ENCODE results near the gene EPB41L3.

Gene EPB41L3

GRCh38 chr18:5530629-5531178, 13.1 kb downstream of the EPB41L3 start:
- Histone ChIP-seq H3K36me3 (ENCODE audit: control insufficient read depth, insufficient read depth, low read length, severe bottlenecking) (no peaks in the 10 kb centered on the region), H3K4me3 (ENCODE audit: low read length) (no peak overlapping the region), H3K4me1 (ENCODE audit: control insufficient read depth, insufficient read depth, low read length) (peaks cover 26% of the 10 kb centered on the region), H3K9me3 (ENCODE audit: control insufficient read depth, low read length) (no peaks in the 10 kb centered on the region), H3K9ac (ENCODE audit: low read length) (no peak overlapping the region), H3K27me3 (replicated peaks; ENCODE audit: control insufficient read depth, insufficient read depth, low read length) (no peaks in the 10 kb centered on the region)
- no peak for DNase-seq (ENCODE audit: low read depth)

- Histone ChIP-seq H3K27me3 (replicated peaks; ENCODE audit: control insufficient read depth, insufficient read depth, low read length) (no peaks in the 10 kb centered on the region), H3K9me3 (ENCODE audit: control insufficient read depth, low read length) (no peaks in the 10 kb centered on the region), H3K4me1 (ENCODE audit: control insufficient read depth, insufficient read depth, low read length) (peaks cover 29% of the 10 kb centered on the region), H3K4me3 (ENCODE audit: low read length) (no peak overlapping the region), H3K9ac (ENCODE audit: low read length) (no peak overlapping the region), H3K36me3 (ENCODE audit: control insufficient read depth, insufficient read depth, low read length, severe bottlenecking) (no peaks in the 10 kb centered on the region)
- no peak for DNase-seq (ENCODE audit: low read depth)
Observed at GRCh38 chr18:5529471-5529870, 14.3 kb downstream of the EPB41L3 start.

GRCh38 chr18:5527603-5528002, 16.2 kb downstream of the EPB41L3 start:
- peak overlapping the region; percentile 65 for H3K4me3 ChIP-seq (ENCODE audit: low read length)
- H3K9ac ChIP-seq (ENCODE audit: low read length), result peak overlapping the region; percentile 43
- H3K27me3 ChIP-seq (replicated peaks; ENCODE audit: control insufficient read depth, insufficient read depth, low read length), result no peaks in the 10 kb centered on the region
- H3K9me3 ChIP-seq (ENCODE audit: control insufficient read depth, low read length), result no peaks in the 10 kb centered on the region
- DNase-seq (ENCODE audit: low read depth), result peak; percentile 98
- no peaks in the 10 kb centered on the region for H3K36me3 ChIP-seq (ENCODE audit: control insufficient read depth, insufficient read depth, low read length, severe bottlenecking)
- peaks cover 31% of the 10 kb centered on the region for H3K4me1 ChIP-seq (ENCODE audit: control insufficient read depth, insufficient read depth, low read length)

- Histone ChIP-seq H3K9me3 (ENCODE audit: control insufficient read depth, low read length) (no peaks in the 10 kb centered on the region), H3K27me3 (replicated peaks; ENCODE audit: control insufficient read depth, insufficient read depth, low read length) (no peaks in the 10 kb centered on the region), H3K4me1 (ENCODE audit: control insufficient read depth, insufficient read depth, low read length) (peaks cover 34% of the 10 kb centered on the region), H3K36me3 (ENCODE audit: control insufficient read depth, insufficient read depth, low read length, severe bottlenecking) (no peaks in the 10 kb centered on the region), H3K4me3 (ENCODE audit: low read length) (no peak overlapping the region), H3K9ac (ENCODE audit: low read length) (no peak overlapping the region)
- no peak for DNase-seq (ENCODE audit: low read depth)
Observed at GRCh38 chr18:5524660-5525059, 19.1 kb downstream of the EPB41L3 start.

GRCh38 chr18:5521000-5521399, 22.8 kb downstream of the EPB41L3 start:
- Histone ChIP-seq H3K27me3 (replicated peaks; ENCODE audit: control insufficient read depth, insufficient read depth, low read length) (no peaks in the 10 kb centered on the region), H3K4me3 (ENCODE audit: low read length) (no peak overlapping the region), H3K9ac (ENCODE audit: low read length) (no peak overlapping the region), H3K36me3 (ENCODE audit: control insufficient read depth, insufficient read depth, low read length, severe bottlenecking) (no peaks in the 10 kb centered on the region), H3K9me3 (ENCODE audit: control insufficient read depth, low read length) (no peaks in the 10 kb centered on the region), H3K4me1 (ENCODE audit: control insufficient read depth, insufficient read depth, low read length) (peaks cover 34% of the 10 kb centered on the region)
- DNase-seq (ENCODE audit: low read depth), result no peak

- Histone ChIP-seq H3K36me3 (ENCODE audit: control insufficient read depth, insufficient read depth, low read length, severe bottlenecking) (no peaks in the 10 kb centered on the region), H3K27me3 (replicated peaks; ENCODE audit: control insufficient read depth, insufficient read depth, low read length) (no peaks in the 10 kb centered on the region), H3K4me3 (ENCODE audit: low read length) (no peak overlapping the region), H3K9me3 (ENCODE audit: control insufficient read depth, low read length) (no peaks in the 10 kb centered on the region), H3K4me1 (ENCODE audit: control insufficient read depth, insufficient read depth, low read length) (peaks cover 38% of the 10 kb centered on the region), H3K9ac (ENCODE audit: low read length) (no peak overlapping the region)
- no peak for DNase-seq (ENCODE audit: low read depth)
Observed at GRCh38 chr18:5520464-5520863, 23.3 kb downstream of the EPB41L3 start.

GRCh38 chr18:5519448-5520298, 24.1 kb downstream of the EPB41L3 start:
- Histone ChIP-seq H3K9me3 (ENCODE audit: control insufficient read depth, low read length) (no peaks in the 10 kb centered on the region), H3K27me3 (replicated peaks; ENCODE audit: control insufficient read depth, insufficient read depth, low read length) (no peaks in the 10 kb centered on the region), H3K36me3 (ENCODE audit: control insufficient read depth, insufficient read depth, low read length, severe bottlenecking) (no peaks in the 10 kb centered on the region), H3K4me3 (ENCODE audit: low read length) (peak overlapping the region; percentile 75), H3K4me1 (ENCODE audit: control insufficient read depth, insufficient read depth, low read length) (peaks cover 45% of the 10 kb centered on the region), H3K9ac (ENCODE audit: low read length) (peak overlapping the region; percentile 47)
- peak; percentile 31 for DNase-seq (ENCODE audit: low read depth)

GRCh38 chr18:5518899-5519371, 24.9 kb downstream of the EPB41L3 start:
- Histone ChIP-seq H3K4me3 (ENCODE audit: low read length) (peak overlapping the region; percentile 75), H3K9ac (ENCODE audit: low read length) (peak overlapping the region; percentile 47), H3K36me3 (ENCODE audit: control insufficient read depth, insufficient read depth, low read length, severe bottlenecking) (no peaks in the 10 kb centered on the region), H3K27me3 (replicated peaks; ENCODE audit: control insufficient read depth, insufficient read depth, low read length) (no peaks in the 10 kb centered on the region), H3K4me1 (ENCODE audit: control insufficient read depth, insufficient read depth, low read length) (peaks cover 48% of the 10 kb centered on the region), H3K9me3 (ENCODE audit: control insufficient read depth, low read length) (no peaks in the 10 kb centered on the region)
- DNase-seq (ENCODE audit: low read depth), result peak; percentile 25

GRCh38 chr18:5518179-5518770, 25.5 kb downstream of the EPB41L3 start:
- no peak for DNase-seq (ENCODE audit: low read depth)
- Histone ChIP-seq H3K4me3 (ENCODE audit: low read length) (peak overlapping the region; percentile 75), H3K27me3 (replicated peaks; ENCODE audit: control insufficient read depth, insufficient read depth, low read length) (no peaks in the 10 kb centered on the region), H3K9me3 (ENCODE audit: control insufficient read depth, low read length) (no peaks in the 10 kb centered on the region), H3K4me1 (ENCODE audit: control insufficient read depth, insufficient read depth, low read length) (peaks cover 55% of the 10 kb centered on the region), H3K36me3 (ENCODE audit: control insufficient read depth, insufficient read depth, low read length, severe bottlenecking) (no peaks in the 10 kb centered on the region), H3K9ac (ENCODE audit: low read length) (peak overlapping the region; percentile 47)

GRCh38 chr18:5516841-5517240, 27.0 kb downstream of the EPB41L3 start:
- H3K9me3 ChIP-seq (ENCODE audit: control insufficient read depth, low read length), result no peaks in the 10 kb centered on the region
- DNase-seq (ENCODE audit: low read depth), result no peak
- H3K9ac ChIP-seq (ENCODE audit: low read length), result no peak overlapping the region
- no peaks in the 10 kb centered on the region for H3K36me3 ChIP-seq (ENCODE audit: control insufficient read depth, insufficient read depth, low read length, severe bottlenecking)
- H3K27me3 ChIP-seq (replicated peaks; ENCODE audit: control insufficient read depth, insufficient read depth, low read length), result no peaks in the 10 kb centered on the region
- peaks cover 55% of the 10 kb centered on the region for H3K4me1 ChIP-seq (ENCODE audit: control insufficient read depth, insufficient read depth, low read length)
- no peak overlapping the region for H3K4me3 ChIP-seq (ENCODE audit: low read length)

- Histone ChIP-seq H3K9ac (ENCODE audit: low read length) (no peak overlapping the region), H3K9me3 (ENCODE audit: control insufficient read depth, low read length) (no peaks in the 10 kb centered on the region), H3K4me3 (ENCODE audit: low read length) (no peak overlapping the region), H3K36me3 (ENCODE audit: control insufficient read depth, insufficient read depth, low read length, severe bottlenecking) (no peaks in the 10 kb centered on the region), H3K4me1 (ENCODE audit: control insufficient read depth, insufficient read depth, low read length) (peaks cover 54% of the 10 kb centered on the region), H3K27me3 (replicated peaks; ENCODE audit: control insufficient read depth, insufficient read depth, low read length) (no peaks in the 10 kb centered on the region)
- no peak for DNase-seq (ENCODE audit: low read depth)
Observed at GRCh38 chr18:5515011-5515784, 28.6 kb downstream of the EPB41L3 start.
